ENCODE results near the gene EI24.
A peak's percentile ranks its signal among the peaks of the same experiment; 100 is the strongest.
"Not testable (repeated sequence)": the region's sequence is repeated elsewhere in the genome, so short reads cannot be mapped to it uniquely, and the experiment has no call there.

Gene EI24

GRCh38 chr11:125568970-125569914 lies at the start of gene EI24:
Gene EI24, plus strand, starts transcription at chr11:125569477. Its CDS starts 3,051 bp downstream, at chr11:125572528.
- DNase-seq: peak; percentile 39 to 94 (median 81)

- DNase-seq: no peak
These were observed 49.1 kb upstream of the EI24 start for GRCh38 chr11:125519860-125520834.

GRCh38 chr11:125525303-125525702 lies 44.0 kb upstream of the EI24 start:
- no peak for DNase-seq

GRCh38 chr11:125532668-125533067 lies 36.6 kb upstream of the EI24 start:
- DNase-seq: no peak

- no peak for DNase-seq
These were observed 33.7 kb upstream of the EI24 start for GRCh38 chr11:125535585-125535984.

- DNase-seq: not testable (repeated sequence)
These were observed 32.4 kb upstream of the EI24 start for GRCh38 chr11:125536834-125537233.

GRCh38 chr11:125542709-125543108 lies 26.6 kb upstream of the EI24 start:
- no peak for DNase-seq

GRCh38 chr11:125550780-125551179 lies 18.5 kb upstream of the EI24 start:
- DNase-seq: no peak

- DNase-seq: no peak
These were observed 17.4 kb upstream of the EI24 start for GRCh38 chr11:125551835-125552342.

- no peak for DNase-seq
These were observed 16.4 kb upstream of the EI24 start for GRCh38 chr11:125552927-125553326.

- no peak for DNase-seq
These were observed 15.9 kb upstream of the EI24 start for GRCh38 chr11:125553357-125553756.

GRCh38 chr11:125554038-125554437 lies 15.2 kb upstream of the EI24 start:
- DNase-seq: no peak

GRCh38 chr11:125559888-125560287 lies 9.4 kb upstream of the EI24 start:
- no peak for DNase-seq

GRCh38 chr11:125561924-125562323 lies 7.4 kb upstream of the EI24 start:
- DNase-seq: no peak

- no peak for DNase-seq
These were observed 6.8 kb upstream of the EI24 start for GRCh38 chr11:125562430-125562829.

GRCh38 chr11:125564357-125564756 lies 4.9 kb upstream of the EI24 start:
- DNase-seq: no peak

- no peak for DNase-seq
These were observed 3.0 kb upstream of the EI24 start for GRCh38 chr11:125566235-125566634.

- no peak for DNase-seq
These were observed 791 bp downstream of the EI24 start for GRCh38 chr11:125569915-125570621.

GRCh38 chr11:125570952-125571351 lies 1.7 kb downstream of the EI24 start:
- DNase-seq: no peak

GRCh38 chr11:125572916-125573315 lies 3.6 kb downstream of the EI24 start:
- no peak for DNase-seq

GRCh38 chr11:125577181-125577580 lies 7.9 kb downstream of the EI24 start:
- DNase-seq: not testable (repeated sequence)
